ENCODE data around the gene CRMP1. TPM values are rescaled to one million over a fixed set of nuclear protein-coding genes. Genes with fewer than 3 reads are reported as not detected.

CRMP1 gene
- polyA plus RNA-seq, 1 donor (not counting 4 experiments of a cell fraction or from before 2014, with no cell fraction given): 0.03 TPM

DNA sequence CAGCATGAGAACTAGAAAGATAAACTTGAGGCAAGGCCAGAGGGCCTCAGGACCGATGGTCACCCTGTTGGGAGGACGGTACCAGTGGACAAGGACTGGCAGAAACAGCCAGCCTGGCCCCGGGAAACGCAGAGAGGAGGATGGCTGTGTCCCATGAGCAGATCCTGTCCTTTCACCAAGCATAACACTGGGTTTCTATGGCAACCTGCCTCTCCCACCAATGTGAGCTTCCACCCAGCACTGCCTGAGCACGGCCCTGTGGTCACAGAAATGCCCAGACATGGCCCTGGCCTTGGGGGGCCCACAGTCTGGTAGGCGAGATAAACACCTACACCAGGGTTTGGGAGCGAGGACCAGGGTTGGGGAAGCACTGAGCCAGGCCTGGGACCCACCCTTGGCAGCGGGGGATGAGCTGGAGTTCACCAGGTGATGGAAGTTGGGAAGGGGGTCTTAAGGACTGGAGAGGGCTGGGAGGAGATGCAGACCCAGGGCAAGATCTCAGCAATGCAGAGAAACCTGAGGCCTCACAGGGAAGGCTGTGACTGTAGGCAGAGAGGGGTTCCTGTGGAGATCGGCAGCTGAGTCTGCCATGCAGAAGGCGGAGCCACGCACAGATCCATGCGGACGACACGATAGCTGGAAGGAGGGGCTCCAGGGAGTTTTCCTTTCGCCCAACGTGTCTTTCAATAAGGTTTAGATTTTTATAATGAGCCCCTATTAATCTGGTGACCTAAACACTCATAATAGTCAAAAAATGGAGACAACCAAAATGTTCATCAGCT, 32.7 kb upstream of the CRMP1 start:
- H3K9ac ChIP-seq (ENCODE audit: control insufficient read depth, extremely low read depth, insufficient read depth, low read length): no peak overlapping the region
- no peak for DNase-seq (ENCODE audit: low read depth, low spot score)
- H3K9me3 ChIP-seq (ENCODE audit: control insufficient read depth, low read depth, low read length): no peaks in the 10 kb centered on the region
- no peak for FAIRE-seq
- no peak overlapping the region for H2AFZ ChIP-seq (ENCODE audit: control insufficient read depth, low read length)
- dilution Hi-C loops (cut with MboI; ENCODE audit: extremely low pct_ligation_motif_present, low sequenced_read_pairs): no loop called here
- no peak overlapping the region for H3K4me2 ChIP-seq (ENCODE audit: control insufficient read depth, extremely low read depth, insufficient read depth, low read depth, low read length)
- H3K4me3 ChIP-seq (ENCODE audit: control insufficient read depth in 2 of 3, extremely low read depth in 1 of 3, insufficient read depth in 2 of 3, low read depth in 1 of 3, low read length in 3 of 3): no peak overlapping the region
- no peak overlapping the region for H3K27ac ChIP-seq (ENCODE audit: control insufficient read depth, insufficient read depth, low read length)
- no peaks in the 10 kb centered on the region for H4K20me1 ChIP-seq (ENCODE audit: control insufficient read depth, extremely low read depth, insufficient read depth, low read length)
- H3K79me2 ChIP-seq (ENCODE audit: control insufficient read depth, insufficient read depth, low read length): no peaks in the 10 kb centered on the region
- TF ChIP-seq EZH2 (IDR thresholded peaks at IDR 0.05; ENCODE audit: low read length): no peak
- TF ChIP-seq, protein P1, sequence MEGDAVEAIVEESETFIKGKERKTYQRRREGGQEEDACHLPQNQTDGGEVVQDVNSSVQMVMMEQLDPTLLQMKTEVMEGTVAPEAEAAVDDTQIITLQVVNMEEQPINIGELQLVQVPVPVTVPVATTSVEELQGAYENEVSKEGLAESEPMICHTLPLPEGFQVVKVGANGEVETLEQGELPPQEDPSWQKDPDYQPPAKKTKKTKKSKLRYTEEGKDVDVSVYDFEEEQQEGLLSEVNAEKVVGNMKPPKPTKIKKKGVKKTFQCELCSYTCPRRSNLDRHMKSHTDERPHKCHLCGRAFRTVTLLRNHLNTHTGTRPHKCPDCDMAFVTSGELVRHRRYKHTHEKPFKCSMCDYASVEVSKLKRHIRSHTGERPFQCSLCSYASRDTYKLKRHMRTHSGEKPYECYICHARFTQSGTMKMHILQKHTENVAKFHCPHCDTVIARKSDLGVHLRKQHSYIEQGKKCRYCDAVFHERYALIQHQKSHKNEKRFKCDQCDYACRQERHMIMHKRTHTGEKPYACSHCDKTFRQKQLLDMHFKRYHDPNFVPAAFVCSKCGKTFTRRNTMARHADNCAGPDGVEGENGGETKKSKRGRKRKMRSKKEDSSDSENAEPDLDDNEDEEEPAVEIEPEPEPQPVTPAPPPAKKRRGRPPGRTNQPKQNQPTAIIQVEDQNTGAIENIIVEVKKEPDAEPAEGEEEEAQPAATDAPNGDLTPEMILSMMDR (optimal IDR thresholded peaks at IDR 0.05 in 1 of 3, IDR thresholded peaks at IDR 0.05 in 1 of 3, conservative IDR thresholded peaks at IDR 0.05 in 1 of 3; ENCODE audit: extremely low read depth in 1 of 3, insufficient read depth in 2 of 3, low read length in 3 of 3): no peak
- no peaks in the 10 kb centered on the region for H3K36me3 ChIP-seq (ENCODE audit: control insufficient read depth in 2 of 2, extremely low read depth in 1 of 2, insufficient read depth in 2 of 2, low read length in 2 of 2)
- no peaks in the 10 kb centered on the region for H3K4me1 ChIP-seq (ENCODE audit: control insufficient read depth, extremely low read depth, insufficient read depth, low read length)
- H3K27me3 ChIP-seq (ENCODE audit: control insufficient read depth, extremely low read depth, insufficient read depth, low read length): peaks cover 8% of the 10 kb centered on the region
- H3K9me1 ChIP-seq (ENCODE audit: control insufficient read depth, extremely low read depth, insufficient read depth, low read length): no peaks in the 10 kb centered on the region

DNA sequence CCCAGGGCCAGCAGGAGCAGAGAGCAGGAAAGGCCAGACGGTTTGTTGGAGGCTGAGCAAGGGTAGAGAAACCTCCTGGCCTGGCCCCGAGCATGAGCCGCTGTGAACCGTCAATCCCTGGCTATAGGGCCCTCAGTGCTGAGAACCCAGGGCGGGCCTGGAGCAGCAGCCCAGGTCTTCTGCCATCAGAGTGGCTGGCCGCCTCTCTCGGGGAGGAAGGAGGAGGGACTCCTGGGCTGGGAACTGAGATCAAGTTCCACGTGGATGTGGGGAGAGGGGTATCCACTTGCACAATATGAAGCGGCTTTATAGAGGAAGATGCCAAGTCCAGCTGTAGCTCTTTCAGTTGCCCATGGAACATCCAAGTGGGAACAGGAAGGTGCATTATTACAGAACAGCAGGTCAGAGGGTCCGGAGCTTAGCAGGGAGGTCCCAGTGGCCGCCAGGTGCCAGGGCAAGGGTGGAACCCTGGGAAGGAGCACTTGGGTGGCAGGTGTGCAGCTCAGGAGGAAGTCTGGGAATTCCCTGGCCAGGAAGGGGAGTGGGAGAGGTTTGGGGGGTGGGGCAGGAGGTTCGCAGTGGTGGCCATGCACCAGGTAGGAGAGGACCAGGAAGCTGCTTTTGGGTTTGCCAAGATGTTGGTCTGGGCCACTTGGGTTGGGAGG, 31.7 kb upstream of the CRMP1 start:
- peaks cover 4% of the 10 kb centered on the region for H3K27me3 ChIP-seq (ENCODE audit: control insufficient read depth, extremely low read depth, insufficient read depth, low read length)
- no peak for DNase-seq (ENCODE audit: low read depth, low spot score)
- no peak overlapping the region for H3K4me2 ChIP-seq (ENCODE audit: control insufficient read depth, extremely low read depth, insufficient read depth, low read depth, low read length)
- H3K79me2 ChIP-seq (ENCODE audit: control insufficient read depth, insufficient read depth, low read length): no peaks in the 10 kb centered on the region
- no peaks in the 10 kb centered on the region for H3K4me1 ChIP-seq (ENCODE audit: control insufficient read depth, extremely low read depth, insufficient read depth, low read length)
- H3K36me3 ChIP-seq (ENCODE audit: control insufficient read depth in 2 of 2, extremely low read depth in 1 of 2, insufficient read depth in 2 of 2, low read length in 2 of 2): no peaks in the 10 kb centered on the region
- no peak for FAIRE-seq
- dilution Hi-C loops (cut with MboI; ENCODE audit: extremely low pct_ligation_motif_present, low sequenced_read_pairs): no loop called here
- H4K20me1 ChIP-seq (ENCODE audit: control insufficient read depth, extremely low read depth, insufficient read depth, low read length): no peaks in the 10 kb centered on the region
- no peak overlapping the region for H2AFZ ChIP-seq (ENCODE audit: control insufficient read depth, low read length)
- H3K4me3 ChIP-seq (ENCODE audit: control insufficient read depth in 2 of 3, extremely low read depth in 1 of 3, insufficient read depth in 2 of 3, low read depth in 1 of 3, low read length in 3 of 3): no peak overlapping the region
- no peak for TF ChIP-seq EZH2 (IDR thresholded peaks at IDR 0.05; ENCODE audit: low read length)
- TF ChIP-seq, protein P1 (optimal IDR thresholded peaks at IDR 0.05 in 1 of 3, IDR thresholded peaks at IDR 0.05 in 1 of 3, conservative IDR thresholded peaks at IDR 0.05 in 1 of 3; ENCODE audit: extremely low read depth in 1 of 3, insufficient read depth in 2 of 3, low read length in 3 of 3): no peak
- H3K9me1 ChIP-seq (ENCODE audit: control insufficient read depth, extremely low read depth, insufficient read depth, low read length): no peaks in the 10 kb centered on the region
- H3K9me3 ChIP-seq (ENCODE audit: control insufficient read depth, low read depth, low read length): no peaks in the 10 kb centered on the region
- no peak overlapping the region for H3K27ac ChIP-seq (ENCODE audit: control insufficient read depth, insufficient read depth, low read length)
- no peak overlapping the region for H3K9ac ChIP-seq (ENCODE audit: control insufficient read depth, extremely low read depth, insufficient read depth, low read length)

Data from keratinocyte (primary cell).